Smooth muscle cell (in vitro differentiated cells): ENCODE measurements around the gene BBLN. TPM values are rescaled to one million over a fixed set of nuclear protein-coding genes. Genes with fewer than 3 reads are reported as not detected.

Source experiments
- DNase-seq: peaks from one replicate; lab custom pipeline; 2025; ENCODE audit not compliant: unreplicated experiment; lab: John Stamatoyannopoulos, UW
- H2AFZ ChIP-seq: fragments of 200-600 bp; sonication (generic); 2 replicates; pipeline ENCODE4 v1.6.0; 2016; ENCODE audit warnings: antibody characterized with exemption, low read depth, mild to moderate bottlenecking
- H3F3A ChIP-seq: fragments of 200-600 bp; sonication (generic); 2 replicates; pipeline ENCODE4 v1.6.0; 2017; ENCODE audit warnings: antibody characterized with exemption, low read depth
- H3K27ac ChIP-seq: fragments of 200-600 bp; sonication (generic); 2 replicates; pipeline ENCODE4 v1.5.1; 2016; ENCODE audit warnings: low read depth, mild to moderate bottlenecking
- H3K27me3 ChIP-seq: fragments of 200-600 bp; sonication (generic); 2 replicates; pipeline ENCODE4 v1.6.1; 2016; ENCODE audit warnings: low read depth, mild to moderate bottlenecking
- H3K36me3 ChIP-seq: fragments of 200-600 bp; sonication (generic); 2 replicates; pipeline ENCODE4 v1.5.1; 2016; ENCODE audit warnings: low read depth
- H3K4me1 ChIP-seq: fragments of 200-600 bp; sonication (generic); 2 replicates; pipeline ENCODE4 v1.5.1; 2016; ENCODE audit warnings: low read depth
- H3K4me2 ChIP-seq: fragments of 200-600 bp; sonication (generic); 2 replicates; pipeline ENCODE4 v1.6.0; 2016; ENCODE audit warnings: mild to moderate bottlenecking
- H3K4me3 ChIP-seq: fragments of 200-600 bp; sonication (generic); 2 replicates; pipeline ENCODE4 v1.5.1; 2016; ENCODE audit warnings: mild to moderate bottlenecking
- H3K79me2 ChIP-seq: fragments of 200-600 bp; sonication (generic); 2 replicates; pipeline ENCODE4 v1.6.0; 2016; ENCODE audit warnings: low read depth, mild to moderate bottlenecking
- H3K9ac ChIP-seq: fragments of 200-600 bp; sonication (generic); 2 replicates; pipeline ENCODE4 v1.6.0; 2016; ENCODE audit warnings: low read depth
- H3K9me3 ChIP-seq: fragments of 200-600 bp; sonication (generic); replicated peaks from 2 replicates; pipeline ENCODE4 v1.5.1; 2016; ENCODE audit warnings: low read depth
- H4K20me1 ChIP-seq: fragments of 200-600 bp; sonication (generic); 2 replicates; pipeline ENCODE4 v1.6.0; 2016; ENCODE audit warnings: low read depth
- CTCF ChIP-seq: fragments of 200-600 bp; sonication (generic); IDR thresholded peaks from 2 replicates; pipeline ENCODE4 v1.5.1; 2017; ENCODE audit warnings: borderline replicate concordance, mild to moderate bottlenecking, antibody characterized with exemption; ENCODE audit not compliant: insufficient read depth, poor library complexity, severe bottlenecking
- WGBS: methylation state at CpG from one replicate; pipeline ENCODE4 v1.1.7; 2016; ENCODE audit warnings: low lambda C conversion rate; 5-methylcytosine and 5-hydroxymethylcytosine counted together
- polyA plus RNA-seq: library from polyadenylated mRNA; unstranded; fragments of >200 nt; fragmentation: Nextera tagmentation; extraction: Ambion mirVana; gene quantifications from 2 replicates; pipeline ENCODE4 v1.2.1, GENCODE V29; 2016
- total RNA-seq: library from RNA; depleted of rRNA; stranded (reverse); fragments of >200 nt; gene quantifications from 2 replicates; pipeline ENCODE4 v1.2.3, GENCODE V29; 2014

The BBLN gene
- total and polyA plus RNA-seq, 2 experiments from 2014 or later: 133 to 229 TPM

- Histone ChIP-seq H3K4me1 (peaks cover 14% of the 10 kb centered on the region), H3K9me3 (no peaks in the 10 kb centered on the region), H3K36me3 (no peaks in the 10 kb centered on the region), H4K20me1 (peaks cover 38% of the 10 kb centered on the region), H3K9ac (no peak overlapping the region), H2AFZ (no peak overlapping the region), H3F3A (peaks cover 8% of the 10 kb centered on the region), H3K4me3 (peak overlapping the region; percentile 89), H3K27me3 (no peaks in the 10 kb centered on the region), H3K4me2 (peak overlapping the region; percentile 92), H3K79me2 (peaks cover 5% of the 10 kb centered on the region), H3K27ac (no peak overlapping the region)
- no peak for TF ChIP-seq CTCF
- 83% methylated on average over 7 of the region's 7 CpGs for WGBS
- no peak for DNase-seq
Measured at GRCh38 chr9:128204858-128205257, 44.8 kb downstream of the BBLN start.

DNA sequence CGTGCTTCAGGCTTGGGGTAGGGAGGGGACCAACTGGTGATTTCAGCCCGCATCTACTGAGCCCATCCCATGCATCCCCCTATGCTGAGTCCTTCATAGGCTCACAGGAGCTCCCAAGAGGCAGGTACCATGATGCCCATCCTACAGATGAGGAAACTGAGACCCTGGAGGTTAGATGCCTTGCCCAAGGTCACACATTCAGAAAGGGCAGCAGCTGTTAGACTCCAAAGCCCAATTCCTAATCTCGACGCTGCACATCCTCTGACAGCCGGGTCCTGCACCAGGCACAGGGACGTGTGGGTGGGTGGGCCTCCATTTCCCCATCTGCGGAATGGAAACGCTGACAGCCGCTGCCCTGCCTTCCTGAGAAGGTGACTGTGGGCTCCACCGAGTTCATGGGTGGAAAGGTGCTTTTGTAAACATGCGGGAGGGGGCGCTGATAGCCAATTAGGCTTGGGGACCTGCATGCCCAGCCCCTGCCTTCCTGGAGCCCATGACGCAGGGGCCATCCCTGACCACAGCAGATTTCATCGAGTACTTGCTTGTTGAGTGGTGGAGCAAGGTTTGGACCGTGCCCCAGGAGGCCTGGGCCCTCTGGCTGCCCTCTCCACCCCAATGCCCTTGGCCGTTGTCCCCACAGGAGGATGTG, 45.4 kb downstream of the BBLN start:
- Histone ChIP-seq H3K27ac (no peak overlapping the region), H3K4me2 (no peak overlapping the region), H3K9ac (no peak overlapping the region), H2AFZ (no peak overlapping the region), H3F3A (peaks cover 8% of the 10 kb centered on the region), H4K20me1 (peaks cover 38% of the 10 kb centered on the region), H3K27me3 (no peaks in the 10 kb centered on the region), H3K4me1 (peaks cover 14% of the 10 kb centered on the region), H3K9me3 (no peaks in the 10 kb centered on the region), H3K79me2 (peaks cover 5% of the 10 kb centered on the region), H3K4me3 (no peak overlapping the region), H3K36me3 (no peaks in the 10 kb centered on the region)
- no peak for TF ChIP-seq CTCF
- 85% methylated on average over 16 of the region's 16 CpGs for WGBS
- DNase-seq: no peak

GRCh38 chr9:128206484-128206883, 46.4 kb downstream of the BBLN start:
- Histone ChIP-seq H3K4me3 (no peak overlapping the region), H3K4me1 (peaks cover 14% of the 10 kb centered on the region), H3K36me3 (no peaks in the 10 kb centered on the region), H4K20me1 (peaks cover 38% of the 10 kb centered on the region), H3K27me3 (no peaks in the 10 kb centered on the region), H3K9me3 (no peaks in the 10 kb centered on the region), H3F3A (peaks cover 8% of the 10 kb centered on the region), H2AFZ (no peak overlapping the region), H3K79me2 (peaks cover 5% of the 10 kb centered on the region), H3K4me2 (no peak overlapping the region), H3K27ac (no peak overlapping the region), H3K9ac (no peak overlapping the region)
- TF ChIP-seq CTCF: no peak
- DNase-seq: no peak
- WGBS: 91% methylated on average over 3 of the region's 3 CpGs
